DOHH2 (cell line): Measurements from ENCODE around the gene RUNX1.

ENCODE experiments used
- CTCF ChIP-seq: fragments of 200-600 bp; sonication (generic); IDR thresholded peaks from one replicate; pipeline ENCODE4 v1.5.1; 2014; ENCODE audit warnings: antibody characterized with exemption, mild to moderate bottlenecking, low read depth, low read length; ENCODE audit not compliant: poor library complexity, severe bottlenecking
- EZH2phosphoT487 ChIP-seq: fragments of 200-600 bp; sonication (generic); IDR thresholded peaks from 2 replicates; pipeline ENCODE4 v1.6.1; 2017; ENCODE audit warnings: borderline replicate concordance, mild to moderate bottlenecking, antibody characterized with exemption, low read length, moderate library complexity, mixed read lengths

- TF ChIP-seq CTCF = no peak
- no peak for TF ChIP-seq EZH2phosphoT487
Observed at GRCh38 chr21:34959607-34960006, 89.5 kb downstream of the RUNX1 start.
